Ascending aorta (tissue), 2 donors: ENCODE data around the gene COL15A1. TPM values are rescaled to one million over a fixed set of nuclear protein-coding genes. Genes with fewer than 3 reads are reported as not detected.
A peak's percentile ranks its signal among the peaks of the same experiment; 100 is the strongest.

Experiments used
- DNase-seq, 2 donors: peaks; one replicate each; pipeline ENCODE4 v3.0.0-alpha.2; 2019; ENCODE audit warnings: low spot score in 2 of 2
- H3K27ac ChIP-seq, 2 donors: fragments of 200-600 bp; sonication (generic); one replicate each; pipeline ENCODE4 v1.5.1; 2016 to 2017; ENCODE audit warnings: mild to moderate bottlenecking in 1 of 2
- H3K27me3 ChIP-seq: fragments of 200-600 bp; sonication (generic); one replicate; pipeline ENCODE4 v1.5.1; 2017
- H3K36me3 ChIP-seq, 2 donors: fragments of 200-600 bp; sonication (generic); one replicate each; pipeline ENCODE4 v1.5.1; 2016
- H3K4me1 ChIP-seq, 2 donors: fragments of 200-600 bp; sonication (generic); one replicate each; pipeline ENCODE4 v1.5.1; 2016 to 2017; ENCODE audit warnings: mild to moderate bottlenecking in 1 of 2
- H3K4me3 ChIP-seq, 2 donors: fragments of 200-600 bp; sonication (generic); one replicate each; pipeline ENCODE4 v1.5.1; 2016 to 2017; ENCODE audit warnings: mild to moderate bottlenecking in 1 of 2
- H3K9me3 ChIP-seq, 2 donors: fragments of 200-600 bp; sonication (generic); one replicate each; pipeline ENCODE4 v1.5.1; 2016
- intact Hi-C: fragments of 100-400 bp; cut with DNase I; formaldehyde crosslinking; loops from one replicate; pipeline ENCODE4 v1.15.1; 2023
- total RNA-seq: library from RNA; depleted of rRNA; stranded (reverse); fragments of >200 nt; gene quantifications from one replicate; pipeline ENCODE4 v1.1.0, GENCODE V29; 2016
- TF ChIP-seq, protein P1 (sequence below), 3 experiments: fragments of 200-600 bp in 2 of 3; fragments of 450-650 bp in 1 of 3; sonication (generic) in 2 of 3; IDR thresholded peaks; one replicate each; pipeline ENCODE4 v1.5.1; 2016 to 2019; ENCODE audit warnings: antibody characterized with exemption in 3 of 3, mild to moderate bottlenecking in 1 of 3, moderate library complexity in 1 of 3

Gene COL15A1
- total RNA-seq, 1 donor from 2014 or later: 58.6 TPM

DNA sequence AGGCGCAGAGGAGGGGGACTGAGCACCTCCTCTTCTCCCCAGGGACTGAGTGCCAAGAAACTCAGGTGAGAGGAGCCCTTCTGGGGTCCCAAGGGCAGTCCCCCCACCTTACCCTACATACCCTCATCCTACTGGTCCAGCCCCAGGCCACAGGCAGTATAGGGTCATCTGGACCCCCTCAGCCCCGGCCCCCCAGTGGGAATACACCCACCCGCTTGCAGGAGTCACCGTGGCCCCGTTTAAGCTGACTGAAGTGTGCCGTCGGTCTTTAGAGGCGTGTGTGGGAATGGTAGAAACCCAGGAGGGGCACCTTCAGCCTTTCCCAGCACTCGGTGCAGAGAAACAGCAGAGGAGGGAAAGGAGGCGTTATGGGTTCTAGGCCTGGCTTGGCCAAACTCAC, 30.8 kb downstream of the COL15A1 start:
- Histone ChIP-seq H3K9me3 (no peaks in the 10 kb centered on the region), H3K36me3 (no peaks in the 10 kb centered on the region), H3K27ac (peak overlapping the region; percentile 38 to 47), H3K4me1 (peaks cover 0 to 29% of the 10 kb centered on the region in 2 donors), H3K27me3 (no peaks in the 10 kb centered on the region), H3K4me3 (peak overlapping the region; percentile 39 to 56)
- no peak for DNase-seq
- intact Hi-C loops: loop anchor here (2.0 to 10.0 kb wide), 3 partner anchors 166 to 930 kb away; partner anchors contain the start of gene STX17
- TF ChIP-seq, protein P1, sequence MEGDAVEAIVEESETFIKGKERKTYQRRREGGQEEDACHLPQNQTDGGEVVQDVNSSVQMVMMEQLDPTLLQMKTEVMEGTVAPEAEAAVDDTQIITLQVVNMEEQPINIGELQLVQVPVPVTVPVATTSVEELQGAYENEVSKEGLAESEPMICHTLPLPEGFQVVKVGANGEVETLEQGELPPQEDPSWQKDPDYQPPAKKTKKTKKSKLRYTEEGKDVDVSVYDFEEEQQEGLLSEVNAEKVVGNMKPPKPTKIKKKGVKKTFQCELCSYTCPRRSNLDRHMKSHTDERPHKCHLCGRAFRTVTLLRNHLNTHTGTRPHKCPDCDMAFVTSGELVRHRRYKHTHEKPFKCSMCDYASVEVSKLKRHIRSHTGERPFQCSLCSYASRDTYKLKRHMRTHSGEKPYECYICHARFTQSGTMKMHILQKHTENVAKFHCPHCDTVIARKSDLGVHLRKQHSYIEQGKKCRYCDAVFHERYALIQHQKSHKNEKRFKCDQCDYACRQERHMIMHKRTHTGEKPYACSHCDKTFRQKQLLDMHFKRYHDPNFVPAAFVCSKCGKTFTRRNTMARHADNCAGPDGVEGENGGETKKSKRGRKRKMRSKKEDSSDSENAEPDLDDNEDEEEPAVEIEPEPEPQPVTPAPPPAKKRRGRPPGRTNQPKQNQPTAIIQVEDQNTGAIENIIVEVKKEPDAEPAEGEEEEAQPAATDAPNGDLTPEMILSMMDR (IDR thresholded peaks at IDR 0.05): no peak

DNA sequence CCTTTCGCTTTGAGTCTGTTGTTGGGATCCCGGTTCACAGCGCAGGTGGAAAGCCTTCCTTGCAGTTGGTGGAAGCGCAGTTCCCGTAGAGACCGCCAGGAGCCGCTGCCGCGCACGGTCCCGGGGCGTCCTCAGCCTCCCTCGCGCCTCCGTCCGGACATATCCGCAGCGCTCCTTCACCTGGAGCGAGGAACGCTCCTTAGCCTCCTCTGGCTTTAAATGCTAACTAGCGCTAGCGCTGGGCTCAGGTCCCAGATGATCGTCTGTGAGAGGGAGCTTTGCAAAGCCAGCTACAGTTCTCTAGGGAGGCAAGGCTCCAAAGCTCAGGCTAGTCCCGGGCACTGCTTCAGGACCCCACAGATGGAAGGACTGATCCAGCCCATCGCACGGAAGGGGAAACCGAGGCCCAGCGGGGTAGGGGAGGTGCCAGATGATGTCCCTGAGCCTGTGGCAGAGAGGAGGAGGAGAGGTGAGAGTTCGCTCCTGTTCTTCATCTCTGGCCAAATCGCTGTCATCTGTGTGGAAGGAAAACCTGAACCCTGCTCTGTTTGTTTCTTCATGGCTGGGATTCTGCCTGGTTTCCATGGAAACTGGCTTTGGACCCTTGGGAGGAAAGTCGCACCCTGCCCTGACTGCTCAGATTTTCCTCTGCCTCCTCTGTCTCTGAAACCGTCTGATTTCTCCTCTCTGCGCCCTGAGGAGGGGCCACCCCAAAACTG, 31.4 kb downstream of the COL15A1 start:
- Histone ChIP-seq H3K27me3 (no peaks in the 10 kb centered on the region), H3K4me3 (peak overlapping the region; percentile 39 to 56), H3K27ac (peak overlapping the region; percentile 40 to 47), H3K4me1 (peaks cover 0 to 29% of the 10 kb centered on the region in 2 donors), H3K9me3 (no peaks in the 10 kb centered on the region), H3K36me3 (no peaks in the 10 kb centered on the region)
- peak in 1 of 2 donors; percentile 92 for DNase-seq
- intact Hi-C loops: loop anchor here (1.0 to 10.0 kb wide), 4 partner anchors 23 to 930 kb away; partner anchors contain the start of gene STX17
- TF ChIP-seq, protein P1 (IDR thresholded peaks at IDR 0.05): peak; percentile 94 to 100 (median 99)

DNA sequence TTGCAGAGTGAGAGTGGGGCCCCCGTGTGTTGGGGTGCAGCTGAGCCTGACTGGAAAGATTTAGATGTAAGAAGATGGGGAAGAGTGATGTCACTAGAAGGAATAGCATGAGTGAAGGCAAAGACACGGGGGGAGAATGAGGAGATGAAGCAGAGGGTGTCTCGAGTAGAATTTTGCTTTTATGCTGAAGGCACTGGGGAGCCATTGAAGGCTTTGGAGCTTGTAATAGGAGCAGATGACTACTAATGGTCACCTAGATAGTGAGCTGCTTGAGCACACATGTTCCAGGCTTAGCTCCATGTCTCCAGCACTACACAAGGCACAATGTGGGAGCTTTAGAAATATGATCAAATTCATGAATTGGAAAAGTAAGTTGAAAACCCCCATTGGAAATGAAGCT, 32.1 kb downstream of the COL15A1 start:
- Histone ChIP-seq H3K27ac (peak overlapping the region in 1 of 2 donors; percentile 16), H3K9me3 (no peaks in the 10 kb centered on the region), H3K36me3 (no peaks in the 10 kb centered on the region), H3K27me3 (no peaks in the 10 kb centered on the region), H3K4me3 (no peak overlapping the region), H3K4me1 (peaks cover 0 to 29% of the 10 kb centered on the region in 2 donors)
- intact Hi-C loops: loop anchor here (1.0 to 10.0 kb wide), 4 partner anchors 22 to 929 kb away; partner anchors contain the start of gene STX17
- DNase-seq: no peak
- TF ChIP-seq, protein P1 (IDR thresholded peaks at IDR 0.05): no peak

DNA sequence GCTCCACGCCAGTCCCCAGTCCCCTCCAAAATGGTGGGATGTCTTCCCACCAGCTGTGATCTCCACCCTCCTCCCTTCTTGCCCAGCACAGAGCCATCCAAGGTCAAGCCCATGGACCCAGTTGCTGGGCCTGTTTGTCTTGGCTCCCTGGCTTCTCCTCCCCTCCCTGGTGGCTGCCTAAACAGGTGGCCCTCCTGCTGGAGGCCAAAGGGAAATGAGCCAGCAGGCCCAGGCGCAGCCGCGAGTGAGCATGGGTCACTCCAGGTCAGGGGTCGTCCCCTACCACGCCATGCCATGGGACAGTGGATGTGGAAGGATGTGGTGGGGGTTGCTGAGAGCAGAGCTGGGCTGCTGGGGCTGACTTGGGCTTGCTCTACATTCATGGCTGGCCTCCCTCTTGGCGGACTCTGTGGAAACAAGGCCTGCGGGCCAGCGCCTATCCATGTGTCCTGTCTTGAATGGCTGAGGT, 33.6 kb downstream of the COL15A1 start:
- Histone ChIP-seq H3K27ac (peak overlapping the region in 1 of 2 donors; percentile 72), H3K27me3 (no peaks in the 10 kb centered on the region), H3K36me3 (no peaks in the 10 kb centered on the region), H3K4me1 (peaks cover 0 to 29% of the 10 kb centered on the region in 2 donors), H3K9me3 (no peaks in the 10 kb centered on the region), H3K4me3 (no peak overlapping the region)
- TF ChIP-seq, protein P1 (IDR thresholded peaks at IDR 0.05): no peak
- no peak for DNase-seq
- intact Hi-C loops: loop anchor here (10.0 kb wide), 2 partner anchors 398 to 928 kb away; partner anchors contain the start of gene STX17

DNA sequence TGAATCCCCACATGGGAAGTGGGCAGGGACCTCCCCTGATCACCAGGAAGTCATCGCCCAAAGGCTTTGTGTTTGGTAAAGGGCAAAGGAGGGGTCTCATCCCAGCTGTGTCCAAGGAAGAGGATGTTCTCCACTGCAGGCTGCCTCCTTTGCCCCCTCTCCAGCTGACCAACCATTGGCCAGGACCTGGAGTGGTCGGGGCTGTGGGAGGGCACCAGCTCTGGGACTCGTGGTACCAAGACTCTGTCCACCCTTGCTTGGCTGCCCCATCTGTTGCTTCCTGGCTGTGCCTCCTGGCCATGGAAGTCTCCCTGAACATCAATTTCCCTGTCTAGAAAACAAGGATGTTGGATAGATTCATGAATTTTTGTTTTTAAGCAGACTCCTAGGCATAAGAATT, 34.1 kb downstream of the COL15A1 start:
- Histone ChIP-seq H3K4me1 (peaks cover 0 to 25% of the 10 kb centered on the region in 2 donors), H3K9me3 (no peaks in the 10 kb centered on the region), H3K36me3 (no peaks in the 10 kb centered on the region), H3K27me3 (no peaks in the 10 kb centered on the region), H3K27ac (peak overlapping the region; percentile 52 to 72), H3K4me3 (no peak overlapping the region)
- TF ChIP-seq, protein P1 (IDR thresholded peaks at IDR 0.05): no peak
- intact Hi-C loops: loop anchor here (10.0 kb wide), 2 partner anchors 397 to 927 kb away; partner anchors contain the start of gene STX17
- no peak for DNase-seq
